Measurements from ENCODE around the gene GABRA1.

The GABRA1 gene

DNA sequence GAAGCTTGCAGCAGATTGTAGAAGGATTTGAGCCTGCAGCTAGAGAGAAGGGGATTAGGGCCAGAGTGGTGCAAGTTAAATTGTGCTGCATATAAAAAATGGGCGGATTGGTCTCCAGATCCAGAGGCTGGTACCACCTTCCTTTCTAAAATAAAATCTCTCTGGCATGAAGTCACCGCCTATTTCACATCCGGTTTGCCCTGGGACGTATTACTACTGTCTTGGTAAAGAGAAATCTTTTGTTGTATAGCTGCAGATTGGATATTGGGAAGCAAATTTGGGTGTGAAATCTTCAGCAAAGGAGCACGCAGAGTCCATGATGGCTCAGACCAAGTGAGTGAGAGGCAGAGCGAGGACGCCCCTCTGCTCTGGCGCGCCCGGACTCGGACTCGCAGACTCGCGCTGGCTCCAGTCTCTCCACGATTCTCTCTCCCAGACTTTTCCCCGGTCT lies at the start of gene GABRA1:
GABRA1 (plus strand) TSS at position 180 of the 451 bp plus-strand sequence. CDS start 2,691 bp downstream, outside the sequence.
- no peak within 1 kb of the TSS for H3K27ac ChIP-seq
- peak within 1 kb of the TSS; percentile 54 for H3K4me2 ChIP-seq (ENCODE audit: low read length)
- no peaks in the 10 kb centered on the region for H3K79me2 ChIP-seq
- peak within 1 kb of the TSS; percentile 7 for H2AFZ ChIP-seq
- no peaks in the 10 kb centered on the region for H3K36me3 ChIP-seq (ENCODE audit: control insufficient read depth, insufficient read depth, low read length)
- H3K9me3 ChIP-seq (ENCODE audit: control insufficient read depth, low read length): no peaks in the 10 kb centered on the region
- TF ChIP-seq, protein P1, sequence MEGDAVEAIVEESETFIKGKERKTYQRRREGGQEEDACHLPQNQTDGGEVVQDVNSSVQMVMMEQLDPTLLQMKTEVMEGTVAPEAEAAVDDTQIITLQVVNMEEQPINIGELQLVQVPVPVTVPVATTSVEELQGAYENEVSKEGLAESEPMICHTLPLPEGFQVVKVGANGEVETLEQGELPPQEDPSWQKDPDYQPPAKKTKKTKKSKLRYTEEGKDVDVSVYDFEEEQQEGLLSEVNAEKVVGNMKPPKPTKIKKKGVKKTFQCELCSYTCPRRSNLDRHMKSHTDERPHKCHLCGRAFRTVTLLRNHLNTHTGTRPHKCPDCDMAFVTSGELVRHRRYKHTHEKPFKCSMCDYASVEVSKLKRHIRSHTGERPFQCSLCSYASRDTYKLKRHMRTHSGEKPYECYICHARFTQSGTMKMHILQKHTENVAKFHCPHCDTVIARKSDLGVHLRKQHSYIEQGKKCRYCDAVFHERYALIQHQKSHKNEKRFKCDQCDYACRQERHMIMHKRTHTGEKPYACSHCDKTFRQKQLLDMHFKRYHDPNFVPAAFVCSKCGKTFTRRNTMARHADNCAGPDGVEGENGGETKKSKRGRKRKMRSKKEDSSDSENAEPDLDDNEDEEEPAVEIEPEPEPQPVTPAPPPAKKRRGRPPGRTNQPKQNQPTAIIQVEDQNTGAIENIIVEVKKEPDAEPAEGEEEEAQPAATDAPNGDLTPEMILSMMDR (IDR thresholded peaks at IDR 0.05): no peak
- H3K4me1 ChIP-seq: no peaks in the 10 kb centered on the region
- H3K4me3 ChIP-seq (ENCODE audit: low read depth, low read length): peak within 1 kb of the TSS; percentile 12
- H3K9ac ChIP-seq: no peak within 1 kb of the TSS
- no peaks in the 10 kb centered on the region for H3K27me3 ChIP-seq (ENCODE audit: control insufficient read depth, insufficient read depth, low read length)

DNA sequence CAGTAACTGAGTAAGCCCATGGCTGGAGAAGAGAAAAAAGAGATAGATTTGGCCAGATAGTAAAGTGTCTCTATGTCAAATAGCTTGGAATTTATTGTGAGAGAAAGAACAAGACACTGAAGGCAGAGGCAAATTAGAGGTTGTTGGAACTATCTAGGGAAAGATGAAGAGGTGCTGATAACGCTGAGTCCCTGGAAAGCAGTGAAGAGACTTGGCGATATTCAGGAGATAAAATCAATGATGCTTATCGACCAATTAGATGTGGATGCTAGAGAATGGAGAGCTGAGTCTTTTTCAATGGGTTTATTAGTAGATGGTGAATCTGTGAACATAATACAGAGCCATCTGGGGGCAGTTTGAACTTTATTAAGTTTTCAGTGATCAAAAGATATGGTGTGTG lies 48.6 kb upstream of the GABRA1 start:
- no peak overlapping the region for H3K4me3 ChIP-seq (ENCODE audit: low read depth, low read length)
- TF ChIP-seq, protein P1 (IDR thresholded peaks at IDR 0.05): no peak
- H3K9me3 ChIP-seq (ENCODE audit: control insufficient read depth, low read length): no peaks in the 10 kb centered on the region
- no peaks in the 10 kb centered on the region for H3K79me2 ChIP-seq
- H3K36me3 ChIP-seq (ENCODE audit: control insufficient read depth, insufficient read depth, low read length): no peaks in the 10 kb centered on the region
- no peak overlapping the region for H2AFZ ChIP-seq
- no peaks in the 10 kb centered on the region for H3K27me3 ChIP-seq (ENCODE audit: control insufficient read depth, insufficient read depth, low read length)
- no peak overlapping the region for H3K9ac ChIP-seq
- no peaks in the 10 kb centered on the region for H3K4me1 ChIP-seq
- H3K27ac ChIP-seq: no peak overlapping the region
- no peak overlapping the region for H3K4me2 ChIP-seq (ENCODE audit: low read length)

DNA sequence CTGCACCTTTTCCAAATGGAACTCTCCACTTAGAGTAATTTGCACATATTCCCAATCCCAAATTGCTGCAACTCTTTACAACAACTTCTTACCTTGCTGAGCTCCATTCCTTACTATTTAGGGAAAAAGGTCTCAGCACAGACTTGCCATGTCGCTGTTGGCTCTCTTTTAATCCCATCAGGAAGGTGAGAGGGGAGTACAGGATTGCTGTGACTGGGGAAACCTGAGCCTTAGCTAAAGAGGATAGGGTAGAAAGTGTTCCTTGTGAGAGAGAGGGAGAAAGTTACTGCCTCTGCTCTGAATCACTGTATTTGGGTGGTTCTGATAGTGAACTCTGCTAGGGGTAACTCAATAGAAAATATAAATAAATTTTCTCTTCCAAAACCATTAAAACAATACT lies 43.7 kb upstream of the GABRA1 start:
- Histone ChIP-seq H3K4me2 (ENCODE audit: low read length) (no peak overlapping the region), H3K27me3 (ENCODE audit: control insufficient read depth, insufficient read depth, low read length) (no peaks in the 10 kb centered on the region), H3K27ac (no peak overlapping the region), H3K36me3 (ENCODE audit: control insufficient read depth, insufficient read depth, low read length) (no peaks in the 10 kb centered on the region), H3K9me3 (ENCODE audit: control insufficient read depth, low read length) (no peaks in the 10 kb centered on the region), H3K4me1 (no peaks in the 10 kb centered on the region), H2AFZ (no peak overlapping the region), H3K79me2 (no peaks in the 10 kb centered on the region), H3K9ac (no peak overlapping the region), H3K4me3 (ENCODE audit: low read depth, low read length) (no peak overlapping the region)
- TF ChIP-seq, protein P1 (IDR thresholded peaks at IDR 0.05): no peak

DNA sequence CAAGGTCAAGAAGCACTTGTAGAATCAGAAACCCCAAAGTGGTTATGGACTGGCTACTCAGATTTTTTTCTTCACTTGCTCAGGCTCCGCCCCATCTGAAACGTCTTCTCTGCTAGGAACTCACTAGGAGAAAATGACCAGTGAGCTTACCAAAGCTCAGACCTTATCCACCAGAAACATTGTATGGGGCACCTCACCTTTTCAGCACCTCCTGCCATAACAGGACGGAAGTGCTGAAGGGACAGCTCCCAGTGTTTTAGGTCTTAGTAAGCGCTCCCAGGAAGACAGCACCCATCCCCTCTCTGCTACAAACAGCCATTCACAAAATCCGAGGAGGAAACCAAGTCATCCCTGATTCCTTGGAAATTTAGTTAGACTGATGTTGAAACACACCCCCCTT lies 1.2 kb upstream of the GABRA1 start:
- no peak overlapping the region for H2AFZ ChIP-seq
- no peaks in the 10 kb centered on the region for H3K27me3 ChIP-seq (ENCODE audit: control insufficient read depth, insufficient read depth, low read length)
- no peak overlapping the region for H3K27ac ChIP-seq
- H3K4me1 ChIP-seq: no peaks in the 10 kb centered on the region
- no peak overlapping the region for H3K4me2 ChIP-seq (ENCODE audit: low read length)
- H3K79me2 ChIP-seq: no peaks in the 10 kb centered on the region
- H3K9ac ChIP-seq: no peak overlapping the region
- no peak overlapping the region for H3K4me3 ChIP-seq (ENCODE audit: low read depth, low read length)
- TF ChIP-seq, protein P1 (IDR thresholded peaks at IDR 0.05): no peak
- no peaks in the 10 kb centered on the region for H3K9me3 ChIP-seq (ENCODE audit: control insufficient read depth, low read length)
- H3K36me3 ChIP-seq (ENCODE audit: control insufficient read depth, insufficient read depth, low read length): no peaks in the 10 kb centered on the region

DNA sequence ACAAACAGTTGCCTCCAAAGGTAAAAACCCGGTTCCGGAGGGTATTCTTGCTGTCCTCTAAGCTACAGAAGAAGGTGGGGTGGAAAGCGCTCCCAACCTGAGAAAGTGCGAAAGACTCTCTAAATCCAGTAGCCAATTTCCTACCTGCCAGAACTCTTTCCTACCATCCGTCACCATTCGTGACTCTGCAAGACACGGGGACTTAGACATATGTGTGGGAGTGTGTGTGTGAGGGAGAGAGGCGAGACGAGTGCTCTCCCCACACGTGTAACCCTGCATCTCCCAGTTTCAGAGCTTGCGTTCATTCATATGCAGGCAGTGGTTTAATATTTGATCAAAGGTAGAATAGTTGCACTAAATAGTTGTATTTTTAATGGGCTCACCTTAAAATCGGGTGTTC lies 473 bp upstream of the GABRA1 start:
- Histone ChIP-seq H3K9ac (no peak overlapping the region), H3K4me3 (ENCODE audit: low read depth, low read length) (no peak overlapping the region), H3K4me1 (no peaks in the 10 kb centered on the region), H3K36me3 (ENCODE audit: control insufficient read depth, insufficient read depth, low read length) (no peaks in the 10 kb centered on the region), H3K79me2 (no peaks in the 10 kb centered on the region), H3K27me3 (ENCODE audit: control insufficient read depth, insufficient read depth, low read length) (no peaks in the 10 kb centered on the region), H3K9me3 (ENCODE audit: control insufficient read depth, low read length) (no peaks in the 10 kb centered on the region), H3K27ac (no peak overlapping the region), H3K4me2 (ENCODE audit: low read length) (no peak overlapping the region), H2AFZ (peak overlapping the region; percentile 7)
- TF ChIP-seq, protein P1 (IDR thresholded peaks at IDR 0.05): no peak

All from parathyroid adenoma (tissue), 2 donors.